Stimulated activated CD4-positive, alpha-beta T cell treated with anti-CD3 and anti-CD28 coated beads, Interleukin-1b, Interleukin-23, amount 100 ng/mL, for 48 hours (primary cell): ENCODE results near the gene CBFA2T3.

Experiments used
- DNase-seq: peaks from one replicate; pipeline ENCODE4 v3.0.0-alpha.2; 2020

Gene CBFA2T3

DNA sequence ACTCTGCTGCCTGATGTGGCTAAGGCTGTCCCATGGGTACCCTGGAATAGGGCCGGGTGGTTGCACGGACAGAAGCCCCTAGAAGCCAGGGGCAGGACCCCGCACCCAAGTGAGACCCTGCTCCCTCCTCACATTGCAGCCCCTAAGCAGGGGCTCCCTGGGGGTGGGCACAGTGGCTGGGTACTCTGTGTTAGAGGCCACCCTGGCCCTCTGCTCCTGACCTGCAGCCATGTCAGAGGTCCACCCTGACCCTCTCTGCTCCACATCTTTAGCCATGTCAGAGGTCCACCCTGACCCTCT lies 2.1 kb downstream of the CBFA2T3 start:
- DNase-seq = no peak

DNA sequence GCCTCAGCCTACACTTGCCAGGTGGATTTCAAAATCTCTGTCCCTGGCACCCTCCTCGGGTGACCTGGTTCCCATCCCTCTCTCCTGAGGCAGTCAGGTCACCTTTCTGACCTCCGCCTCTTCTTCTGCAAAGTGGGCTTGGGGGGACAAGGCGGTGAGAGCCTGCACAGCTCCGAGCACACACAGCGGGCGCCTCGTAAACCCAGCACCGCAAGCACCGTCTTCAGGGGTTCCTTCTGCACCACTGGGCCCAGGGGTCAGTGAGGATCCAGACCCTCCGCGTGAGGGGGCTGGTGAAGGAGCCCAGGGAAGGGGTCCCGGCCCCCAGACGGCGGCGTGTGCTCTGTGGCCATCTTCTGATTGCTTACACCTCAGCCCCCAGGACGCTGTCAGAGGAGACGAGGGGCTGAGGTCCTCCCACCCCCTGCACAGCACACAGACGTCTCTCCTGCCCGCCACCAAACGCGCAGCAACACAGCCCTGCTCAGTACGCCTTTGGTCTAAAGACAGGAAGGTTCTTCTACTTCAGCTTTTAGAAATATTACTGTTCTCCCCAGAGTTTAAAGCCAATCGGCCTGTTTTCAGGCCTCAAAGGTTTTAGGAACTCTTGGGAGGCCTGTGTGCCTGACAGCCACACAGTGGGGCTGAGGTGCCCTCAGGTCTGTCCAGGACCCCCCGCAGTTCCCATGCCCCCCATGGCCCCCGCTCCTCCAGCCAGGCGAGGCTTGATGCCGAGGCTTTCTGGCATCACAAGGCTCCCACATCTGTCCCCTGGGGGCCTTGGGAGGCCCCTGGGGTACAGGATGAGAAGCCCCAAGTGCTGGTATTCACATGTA lies 2.7 kb downstream of the CBFA2T3 start:
- DNase-seq = no peak

DNA sequence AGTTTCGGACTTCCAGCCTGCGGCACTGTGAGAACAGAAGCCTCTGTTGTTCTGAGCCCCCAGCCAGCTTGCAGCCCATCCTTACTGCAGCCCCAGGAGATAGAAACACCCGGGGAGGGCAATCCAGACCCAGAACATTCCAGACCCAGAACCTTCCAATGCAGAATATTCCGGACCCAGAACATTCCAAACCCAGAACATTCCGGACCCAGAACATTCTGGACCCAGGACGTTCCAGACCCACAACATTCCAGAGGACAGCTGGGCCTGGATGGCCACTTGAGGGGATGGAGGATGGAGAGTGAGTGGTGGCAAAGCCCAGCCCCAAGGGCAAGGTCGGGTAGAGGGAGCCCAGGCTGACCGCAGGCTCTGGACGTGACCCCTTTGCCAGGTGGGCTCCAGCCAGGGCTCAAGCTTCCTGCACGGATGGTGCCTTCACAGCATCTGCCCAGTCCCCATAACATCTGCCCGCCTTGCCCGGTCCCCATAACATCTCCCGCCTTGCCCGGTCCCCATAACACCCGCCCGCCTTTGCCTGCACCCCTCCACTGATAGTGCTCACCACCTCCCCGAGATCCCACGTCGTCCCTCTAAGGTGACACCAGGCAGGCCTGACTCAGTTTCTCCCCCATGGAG lies 3.5 kb downstream of the CBFA2T3 start:
- no peak for DNase-seq

DNA sequence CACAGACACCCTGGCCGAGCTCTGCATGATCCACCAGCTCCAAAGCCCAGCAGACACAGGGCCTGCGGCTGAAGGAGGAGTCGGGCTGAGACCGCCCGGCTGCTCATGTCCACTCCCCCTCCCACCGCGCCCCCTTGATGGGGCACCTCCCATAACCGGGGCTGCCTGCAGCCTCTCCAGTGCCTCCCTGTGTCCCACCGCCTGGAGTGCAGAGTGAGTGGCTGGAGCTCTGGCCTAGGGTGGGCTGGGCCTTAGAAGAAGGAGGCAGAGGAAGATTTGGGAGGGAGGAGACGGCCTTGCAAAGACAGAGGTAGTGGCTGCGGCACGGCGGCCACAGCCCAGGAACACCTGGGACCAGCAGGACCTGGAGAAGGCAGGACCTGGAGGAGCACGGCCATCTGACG lies 4.0 kb downstream of the CBFA2T3 start:
- DNase-seq = no peak

DNA sequence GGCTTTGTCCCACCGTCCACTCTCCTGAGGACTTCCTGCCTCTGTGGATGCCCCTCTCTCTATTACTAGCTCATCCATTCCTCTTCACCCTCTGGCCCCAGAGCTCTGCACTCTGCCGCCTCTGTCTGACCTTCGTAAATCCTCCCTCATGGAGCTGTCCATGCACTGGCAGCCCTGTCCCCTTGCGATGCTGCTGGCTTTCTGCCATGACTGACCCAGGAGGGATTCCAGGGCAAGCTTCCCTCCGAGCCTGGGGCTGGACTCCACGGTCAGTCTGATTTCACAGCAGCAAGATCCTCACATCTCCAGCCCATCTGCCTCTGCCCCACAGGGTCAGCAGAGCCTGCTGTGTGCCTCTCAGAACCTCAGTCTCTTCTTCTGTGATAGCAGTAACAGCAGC lies 4.7 kb downstream of the CBFA2T3 start:
- DNase-seq = no peak

DNA sequence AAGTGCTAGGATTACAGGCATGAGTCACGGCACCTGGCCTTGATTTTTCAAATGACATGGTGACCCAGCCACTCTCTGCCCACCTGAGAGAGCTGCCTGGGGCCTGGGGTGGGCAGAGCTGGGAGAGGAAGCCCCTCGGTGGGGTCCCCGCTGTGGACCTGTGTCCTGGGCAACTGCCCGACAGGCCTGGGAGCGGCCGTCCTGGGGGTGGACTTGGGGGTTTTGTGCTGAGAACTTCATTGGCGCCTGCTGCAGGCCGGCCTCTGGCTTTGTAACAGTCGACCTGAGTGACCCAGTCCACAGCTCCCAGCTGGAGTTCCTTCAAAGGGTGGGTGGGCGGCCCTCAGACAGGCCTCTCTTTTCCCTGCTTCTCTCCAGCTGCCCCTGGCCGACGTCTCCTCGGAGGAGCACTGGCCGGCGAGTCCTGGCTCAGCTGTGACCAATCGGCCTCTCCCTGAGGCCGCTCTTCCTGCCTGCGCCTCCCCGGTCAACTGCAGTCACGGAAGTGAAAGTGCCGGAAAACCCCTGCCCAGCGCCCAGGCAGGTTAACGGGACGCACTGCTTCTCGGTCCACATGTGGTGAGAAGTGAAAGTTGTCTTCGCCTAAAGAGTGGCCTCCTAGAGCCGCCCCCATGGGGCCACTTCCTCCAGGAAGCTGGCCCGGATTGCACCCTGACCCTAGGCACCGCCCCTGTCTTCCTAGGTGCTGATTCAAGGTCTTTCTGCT lies 5.5 kb downstream of the CBFA2T3 start:
- no peak for DNase-seq

DNA sequence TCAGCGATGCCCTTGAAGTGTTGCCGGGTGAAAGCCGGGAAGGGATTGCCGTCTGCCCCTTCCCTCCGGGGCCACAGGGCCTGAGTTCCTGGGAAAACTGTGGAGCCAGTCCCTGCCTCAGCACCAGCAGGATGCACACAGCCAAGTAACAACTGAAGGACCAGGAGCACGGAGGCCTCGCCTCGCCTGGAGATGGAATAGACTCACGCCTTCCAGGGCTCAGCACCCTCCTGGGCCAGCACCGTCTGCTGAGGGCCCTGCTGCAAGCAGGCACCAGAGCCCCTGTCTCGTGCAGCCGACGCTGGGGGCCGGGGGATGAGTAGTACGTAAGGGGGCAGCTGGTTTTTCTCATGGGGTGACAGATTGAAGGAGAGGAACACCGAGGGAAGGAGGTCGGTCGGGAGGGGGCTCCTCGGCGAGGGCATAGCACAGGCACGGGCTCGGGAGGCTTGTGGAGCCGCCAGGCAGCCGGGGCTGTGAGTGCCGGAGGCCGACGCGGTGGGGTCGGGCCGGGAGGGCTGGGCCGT lies 6.4 kb downstream of the CBFA2T3 start:
- DNase-seq = no peak

DNA sequence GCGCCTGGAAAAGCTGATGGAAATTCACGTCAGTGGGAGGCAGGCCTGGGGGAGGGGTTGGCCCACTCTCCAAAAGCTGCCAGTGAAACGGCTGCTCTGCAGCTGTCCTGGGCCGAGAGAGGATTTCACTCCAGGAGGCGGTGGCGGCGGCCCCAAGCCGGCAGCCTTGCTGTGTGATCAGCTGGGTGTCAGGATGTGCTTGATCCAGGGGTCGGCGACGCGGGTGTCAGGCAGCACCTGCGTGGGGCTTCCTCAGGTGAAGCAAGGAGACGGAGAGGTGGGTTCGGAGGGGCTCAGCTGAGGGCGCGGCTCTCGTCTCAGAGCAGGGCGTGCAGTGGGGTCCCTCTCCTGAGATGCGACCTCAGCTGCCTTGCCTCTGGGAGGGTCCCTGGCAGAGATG lies 7.0 kb downstream of the CBFA2T3 start:
- no peak for DNase-seq

DNA sequence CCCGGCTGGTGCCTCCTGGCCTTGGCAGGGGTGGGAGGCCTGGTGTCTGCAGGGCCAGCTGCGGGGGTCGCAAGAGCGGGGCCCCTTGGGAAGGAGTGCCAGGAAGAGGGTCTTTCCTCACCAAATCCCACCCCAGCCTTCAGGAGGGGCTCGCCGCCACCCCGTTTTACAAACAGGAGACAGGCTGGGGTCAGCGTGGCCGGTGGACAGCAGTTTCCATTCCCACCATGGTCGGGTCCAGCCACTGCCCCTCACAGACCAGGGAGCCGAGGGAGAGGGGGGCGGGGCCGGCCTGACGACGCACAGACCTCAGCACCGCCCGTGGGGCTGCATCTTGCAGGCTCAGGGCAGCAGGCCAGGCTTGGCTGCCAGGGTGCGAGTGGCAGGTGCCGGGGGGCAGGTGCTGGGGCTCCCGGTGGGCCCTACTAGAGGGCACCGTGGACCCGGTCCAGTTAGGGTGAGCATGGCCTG lies 7.6 kb downstream of the CBFA2T3 start:
- no peak for DNase-seq

DNA sequence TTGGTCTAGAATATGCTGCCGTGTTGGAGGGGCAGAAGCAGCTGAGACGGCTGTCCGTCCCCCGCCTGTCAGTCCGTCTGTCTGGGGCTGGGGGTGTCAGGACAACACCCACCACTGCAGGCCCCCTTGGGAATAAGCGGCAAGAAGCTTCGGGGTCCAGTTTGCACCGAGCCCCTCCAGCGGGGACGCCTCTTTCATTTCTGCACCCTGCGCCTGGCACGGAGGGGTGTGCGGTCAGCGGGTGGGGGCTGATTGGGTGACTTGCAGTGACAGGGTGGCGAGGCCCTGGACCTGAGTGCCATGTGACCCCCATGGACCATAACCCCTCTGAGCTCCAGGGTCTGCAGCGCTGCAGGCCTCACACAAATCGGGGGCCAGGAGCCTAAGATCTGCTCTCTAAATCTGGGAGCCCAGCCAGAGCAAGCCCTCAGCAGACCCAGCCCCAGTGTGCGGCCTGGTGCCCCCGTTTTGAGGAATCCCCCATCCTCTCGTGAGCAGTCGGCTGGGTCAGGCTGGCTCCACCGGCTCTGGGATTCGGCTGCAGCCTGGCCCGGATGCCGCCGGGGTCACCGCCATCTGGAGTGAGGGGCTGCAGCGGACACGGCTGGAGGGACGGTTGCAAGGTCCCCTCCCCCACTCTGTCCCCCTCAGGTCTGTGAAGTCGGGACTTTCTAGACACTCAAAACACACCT lies 8.3 kb downstream of the CBFA2T3 start:
- DNase-seq = no peak

DNA sequence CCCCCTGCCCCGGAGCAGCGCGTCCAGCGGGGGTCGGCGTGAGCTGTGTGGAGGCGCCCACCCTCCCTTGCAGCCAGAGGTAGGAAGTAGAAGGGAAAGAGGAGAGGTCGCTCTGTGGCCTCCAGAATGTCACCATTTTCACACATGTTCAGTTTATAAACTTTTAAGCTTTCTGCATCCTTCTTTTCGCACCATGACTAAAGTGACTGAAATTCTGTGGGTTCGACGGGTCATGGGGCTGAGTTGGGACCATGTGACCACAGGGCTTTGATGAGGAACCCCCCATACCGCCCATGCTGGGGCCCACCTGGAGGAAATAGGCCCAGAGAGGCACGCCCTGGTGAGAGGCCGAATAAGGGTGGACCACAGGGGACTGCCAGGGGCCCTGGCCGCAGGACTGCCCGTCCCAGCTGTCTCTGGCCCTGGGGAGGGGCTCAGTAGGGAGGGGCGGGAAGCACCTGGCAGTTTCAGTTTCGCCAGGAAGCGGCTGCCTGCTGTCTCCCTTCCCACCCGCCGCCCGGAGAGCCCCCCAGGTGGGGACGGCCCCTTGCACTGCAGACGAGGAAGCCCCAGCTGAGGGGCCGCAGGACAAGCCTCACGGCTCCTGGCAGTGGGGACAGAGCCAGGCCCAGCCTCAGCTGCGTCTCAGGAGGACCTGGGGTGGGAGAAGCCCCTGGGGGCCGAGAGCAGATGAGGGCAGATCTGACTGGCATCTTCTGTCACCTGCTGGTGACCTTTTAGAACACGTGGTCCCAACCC lies 9.0 kb downstream of the CBFA2T3 start:
- DNase-seq = no peak

DNA sequence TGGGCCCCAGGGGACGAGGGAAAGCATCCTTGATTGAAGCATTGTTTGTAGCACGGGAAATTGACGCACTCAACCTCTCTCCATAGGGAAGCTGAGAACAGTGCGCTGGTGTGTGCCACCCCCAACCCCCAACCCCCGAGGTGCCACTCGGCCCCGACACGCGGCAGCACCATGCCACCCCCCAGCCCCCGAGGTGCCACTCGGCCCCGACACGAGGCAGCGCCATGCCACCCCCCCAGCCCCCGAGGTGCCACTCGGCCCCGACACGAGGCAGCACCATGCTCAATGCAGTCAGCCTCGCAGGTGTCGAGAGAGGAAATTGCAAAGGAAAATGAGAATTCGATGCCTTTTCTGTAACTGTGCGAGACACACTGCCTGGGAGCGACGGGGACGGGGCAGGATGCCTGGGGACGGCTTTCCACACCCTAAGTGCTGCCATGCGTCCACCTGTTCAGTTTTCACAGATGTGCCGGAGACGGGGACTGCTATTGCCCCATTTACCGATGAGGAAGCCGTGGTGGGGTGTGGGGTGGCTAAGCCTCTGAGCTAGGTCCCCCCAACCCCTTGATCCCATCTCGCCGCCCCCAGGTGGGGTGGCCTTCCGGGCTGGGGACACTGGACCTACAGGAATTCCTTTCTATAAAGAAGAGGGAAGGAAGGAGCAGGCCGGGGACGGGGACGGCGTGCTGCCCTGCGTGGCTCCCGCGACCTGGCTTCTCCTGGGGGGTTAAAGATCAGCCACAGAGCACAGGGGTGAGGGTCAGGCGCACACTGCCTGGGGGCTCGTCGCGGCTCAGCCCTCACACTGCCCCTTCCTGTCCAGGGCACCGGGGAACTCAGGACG lies 9.8 kb downstream of the CBFA2T3 start:
- no peak for DNase-seq

DNA sequence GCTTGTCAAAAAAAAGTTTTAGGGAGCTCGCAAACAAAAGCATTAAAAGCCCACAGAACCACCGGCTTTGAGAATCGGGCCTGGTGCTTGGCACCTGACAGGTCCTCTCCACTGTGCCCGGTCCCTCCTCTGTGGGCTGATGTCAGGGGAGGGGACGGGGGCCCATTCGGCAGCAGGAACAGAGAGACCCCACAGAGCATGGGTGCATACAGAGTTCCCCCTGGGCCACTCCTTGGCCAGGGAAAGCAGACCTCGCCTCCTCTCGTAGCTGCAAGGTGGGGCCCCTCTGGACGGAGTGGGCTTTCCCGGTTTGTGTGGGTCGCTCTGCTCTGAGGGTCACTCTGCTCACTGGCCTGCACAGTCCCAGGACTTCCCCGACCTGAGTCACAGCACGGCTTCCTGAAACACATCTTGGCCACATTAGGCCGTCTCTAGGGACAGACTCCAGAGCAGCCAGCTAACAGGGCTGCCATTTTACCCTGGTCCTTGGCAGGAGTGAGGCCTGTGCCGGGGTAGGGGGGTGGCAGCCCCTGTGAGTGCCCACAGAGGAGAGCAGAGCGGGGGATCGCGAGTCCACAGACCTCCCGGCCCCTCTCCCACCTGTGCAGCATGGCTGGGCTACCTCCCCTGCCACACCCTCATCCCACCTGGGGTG lies 11.1 kb downstream of the CBFA2T3 start:
- DNase-seq = no peak

DNA sequence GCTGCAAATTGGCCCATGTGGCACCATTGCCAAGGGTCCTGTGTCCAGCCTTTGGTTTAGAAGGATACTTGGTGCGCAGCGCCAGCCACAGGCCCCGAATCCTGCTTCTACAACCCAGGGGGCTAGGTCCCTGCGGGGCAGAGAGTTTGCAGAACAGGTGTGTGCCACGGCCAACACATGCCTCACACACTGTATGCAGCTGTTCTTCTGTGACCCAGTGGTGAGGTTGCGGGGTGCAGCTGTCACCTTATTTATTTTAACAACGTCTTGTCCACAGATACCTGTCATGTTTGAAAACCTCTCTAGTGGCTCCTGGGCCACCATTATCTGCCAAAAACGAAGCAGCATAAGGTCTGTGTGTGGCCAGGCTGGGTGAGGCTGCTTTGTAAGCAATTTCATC lies 11.6 kb downstream of the CBFA2T3 start:
- no peak for DNase-seq

DNA sequence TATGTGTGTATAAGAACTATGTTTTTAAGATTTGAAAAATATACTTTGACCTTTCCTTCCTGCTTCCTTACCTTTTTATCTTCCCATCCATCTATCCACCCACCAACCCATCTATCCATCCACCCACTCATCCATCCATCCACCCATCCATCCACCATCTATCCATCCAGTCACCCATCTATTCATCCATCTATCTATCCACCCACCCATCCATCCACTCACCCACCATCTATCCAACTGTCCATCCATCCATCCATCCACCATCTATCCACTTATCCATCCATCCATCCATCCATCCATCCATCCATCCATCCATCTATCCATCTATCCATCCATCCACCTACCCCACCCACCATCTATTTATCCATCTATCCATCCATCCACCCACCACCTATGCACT lies 12.4 kb downstream of the CBFA2T3 start:
- DNase-seq = no peak

DNA sequence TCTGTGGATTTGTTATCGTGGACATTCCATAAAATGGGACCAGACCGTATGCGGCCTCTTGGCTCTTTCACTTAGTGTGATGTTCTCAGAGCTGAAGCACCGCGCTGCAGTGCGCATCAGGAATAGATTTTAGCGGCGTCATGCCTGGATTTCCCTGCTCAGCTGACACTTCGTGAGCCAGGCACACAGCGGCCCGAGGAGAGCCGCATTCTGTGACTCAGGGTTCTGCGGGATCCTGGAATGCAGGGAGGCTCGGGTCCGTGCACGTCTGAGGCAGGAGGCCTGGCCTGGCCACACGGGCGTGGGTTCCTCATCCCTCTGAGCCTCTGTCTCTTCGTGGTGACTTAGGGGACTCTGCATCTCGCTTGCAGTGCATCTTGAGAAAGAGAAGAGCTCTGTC lies 13.4 kb downstream of the CBFA2T3 start:
- no peak for DNase-seq

DNA sequence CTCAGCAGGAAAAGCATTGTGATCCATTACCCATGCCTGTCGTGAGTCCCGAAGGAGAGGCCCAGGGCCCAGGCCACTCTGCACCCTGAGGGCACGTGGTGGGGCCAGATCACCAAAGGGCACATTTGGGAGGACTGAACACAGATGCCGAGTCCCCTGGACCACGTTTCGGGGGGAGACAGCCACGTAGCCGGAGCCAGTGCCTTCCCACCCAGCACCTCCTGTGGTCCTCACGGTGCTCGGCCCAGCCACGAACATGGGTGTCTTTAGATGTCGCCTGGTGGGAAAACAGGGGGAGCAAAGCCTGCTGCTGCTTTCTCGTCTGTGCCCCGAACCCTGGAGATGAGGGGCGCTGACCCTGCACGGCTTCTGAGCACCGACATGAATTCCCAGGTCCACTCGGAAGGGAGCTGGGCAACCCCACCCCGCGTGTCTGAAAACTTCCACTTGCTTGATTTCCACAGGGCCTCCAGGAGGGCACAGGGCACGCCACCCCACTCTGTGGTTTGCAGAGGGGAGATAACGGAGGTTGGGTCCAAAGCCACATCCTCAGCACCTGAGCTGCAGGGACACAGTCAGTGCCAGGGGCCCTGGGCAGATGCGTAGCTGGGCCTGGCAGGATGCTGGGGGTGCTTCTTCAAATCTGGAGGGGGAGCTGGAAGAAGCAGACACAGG lies 14.4 kb downstream of the CBFA2T3 start:
- DNase-seq = no peak

DNA sequence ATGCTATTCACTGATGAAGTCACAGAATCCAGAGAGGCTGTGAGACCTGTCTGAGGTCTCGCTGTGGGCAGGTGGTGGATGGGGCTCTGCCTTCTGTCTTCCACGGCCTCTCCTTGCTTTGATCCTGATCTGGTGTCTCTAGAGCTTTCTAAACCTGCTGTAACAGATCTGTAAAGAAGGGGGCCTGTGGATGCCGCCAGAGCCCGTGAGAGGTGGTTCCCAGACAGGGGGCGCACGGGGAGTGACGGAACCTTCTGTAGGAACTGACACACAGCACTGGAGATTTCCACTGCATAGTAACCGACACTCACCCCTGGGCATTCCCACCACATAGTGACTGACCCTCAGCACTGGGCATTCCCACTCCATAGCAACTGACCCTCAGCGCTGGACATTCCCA lies 16.0 kb downstream of the CBFA2T3 start:
- no peak for DNase-seq

DNA sequence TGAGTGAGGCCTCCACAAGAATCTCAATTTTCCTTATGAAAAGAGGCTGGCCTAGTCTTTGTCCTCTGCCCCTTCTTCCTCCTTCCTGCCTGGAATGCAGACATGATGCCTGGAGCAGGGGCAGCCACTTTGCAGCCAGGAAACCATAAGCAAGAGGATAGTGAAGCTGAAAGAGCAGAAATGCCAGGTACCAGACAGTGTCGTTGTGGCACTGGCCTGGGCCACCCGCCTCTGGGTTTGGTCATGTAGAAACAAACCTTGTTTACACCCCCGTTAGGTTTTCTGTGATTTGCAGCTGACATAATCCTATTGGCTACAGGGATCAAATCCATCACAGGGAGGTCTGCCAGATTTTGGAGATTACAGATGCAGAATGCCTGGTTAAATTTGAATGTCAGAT lies 16.5 kb downstream of the CBFA2T3 start:
- no peak for DNase-seq

DNA sequence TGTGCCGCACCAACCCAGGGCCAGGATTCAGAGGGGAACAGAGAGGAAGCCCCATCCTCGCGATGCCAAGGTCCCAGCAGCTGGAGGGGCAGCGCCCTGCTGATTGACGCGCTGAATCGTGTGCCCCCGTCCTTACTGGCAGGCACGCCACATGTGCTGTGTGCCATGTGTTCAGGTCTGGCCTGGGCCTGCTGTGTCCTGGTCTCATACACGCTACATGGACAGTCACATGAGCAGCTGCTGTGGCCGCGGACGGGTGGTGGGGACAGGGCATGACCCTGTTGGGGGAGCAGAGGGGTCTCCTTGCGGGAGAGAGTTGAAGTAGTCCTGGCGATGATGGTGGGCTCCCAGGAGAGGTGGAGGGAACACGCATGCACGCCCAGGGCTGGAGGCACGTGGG lies 18.0 kb downstream of the CBFA2T3 start:
- DNase-seq = no peak
